ENCODE data around the gene HTATIP2. TPM values are rescaled to one million over a fixed set of nuclear protein-coding genes. Genes with fewer than 3 reads are reported as not detected.

Gene HTATIP2
- polyA plus RNA-seq, 1 donor (not counting 4 experiments of a cell fraction or from before 2014, with no cell fraction given), result 45.1 TPM

DNA sequence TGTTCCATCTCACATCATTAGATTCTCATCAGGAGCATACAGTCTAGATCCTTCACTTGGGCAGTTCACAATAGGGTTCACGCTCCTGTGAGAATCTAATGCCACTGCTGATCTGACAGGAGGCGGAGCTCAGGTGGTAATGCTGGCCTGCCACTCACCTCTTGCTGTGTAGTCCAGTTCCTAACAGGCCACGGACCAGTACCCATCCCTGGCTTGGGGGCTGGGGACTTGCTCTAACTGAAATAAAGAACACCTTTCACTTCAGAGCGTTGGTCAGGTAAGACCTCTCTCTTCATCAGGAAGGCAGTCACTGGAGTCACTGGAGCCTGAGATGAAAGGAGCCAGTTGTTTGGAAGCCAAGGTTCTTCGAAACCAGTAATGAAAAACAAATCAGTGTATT, 65.7 kb downstream of the HTATIP2 start:
- DNase-seq (ENCODE audit: low read depth, low spot score), result no peak
- dilution Hi-C loops (cut with MboI; ENCODE audit: extremely low pct_ligation_motif_present, low sequenced_read_pairs), result no loop called here
- Histone ChIP-seq H3K27me3 (ENCODE audit: control insufficient read depth, extremely low read depth, insufficient read depth, low read length) (no peaks in the 10 kb centered on the region), H3K9me3 (ENCODE audit: control insufficient read depth, low read depth, low read length) (no peaks in the 10 kb centered on the region), H3K9me1 (ENCODE audit: control insufficient read depth, extremely low read depth, insufficient read depth, low read length) (no peaks in the 10 kb centered on the region), H3K9ac (ENCODE audit: control insufficient read depth, extremely low read depth, insufficient read depth, low read length) (no peak overlapping the region), H3K27ac (ENCODE audit: control insufficient read depth, insufficient read depth, low read length) (no peak overlapping the region), H3K4me1 (ENCODE audit: control insufficient read depth, extremely low read depth, insufficient read depth, low read length) (no peaks in the 10 kb centered on the region), H4K20me1 (ENCODE audit: control insufficient read depth, extremely low read depth, insufficient read depth, low read length) (no peaks in the 10 kb centered on the region), H3K4me3 (ENCODE audit: control insufficient read depth in 2 of 3, extremely low read depth in 1 of 3, insufficient read depth in 2 of 3, low read depth in 1 of 3, low read length in 3 of 3) (no peak overlapping the region), H3K36me3 (ENCODE audit: control insufficient read depth in 2 of 2, extremely low read depth in 1 of 2, insufficient read depth in 2 of 2, low read length in 2 of 2) (no peaks in the 10 kb centered on the region), H3K79me2 (ENCODE audit: control insufficient read depth, insufficient read depth, low read length) (no peaks in the 10 kb centered on the region), H3K4me2 (ENCODE audit: control insufficient read depth, extremely low read depth, insufficient read depth, low read depth, low read length) (no peak overlapping the region), H2AFZ (ENCODE audit: control insufficient read depth, low read length) (no peak overlapping the region)
- no peak for FAIRE-seq
- TF ChIP-seq EZH2 (IDR thresholded peaks at IDR 0.05; ENCODE audit: low read length), result no peak
- TF ChIP-seq, protein P1, sequence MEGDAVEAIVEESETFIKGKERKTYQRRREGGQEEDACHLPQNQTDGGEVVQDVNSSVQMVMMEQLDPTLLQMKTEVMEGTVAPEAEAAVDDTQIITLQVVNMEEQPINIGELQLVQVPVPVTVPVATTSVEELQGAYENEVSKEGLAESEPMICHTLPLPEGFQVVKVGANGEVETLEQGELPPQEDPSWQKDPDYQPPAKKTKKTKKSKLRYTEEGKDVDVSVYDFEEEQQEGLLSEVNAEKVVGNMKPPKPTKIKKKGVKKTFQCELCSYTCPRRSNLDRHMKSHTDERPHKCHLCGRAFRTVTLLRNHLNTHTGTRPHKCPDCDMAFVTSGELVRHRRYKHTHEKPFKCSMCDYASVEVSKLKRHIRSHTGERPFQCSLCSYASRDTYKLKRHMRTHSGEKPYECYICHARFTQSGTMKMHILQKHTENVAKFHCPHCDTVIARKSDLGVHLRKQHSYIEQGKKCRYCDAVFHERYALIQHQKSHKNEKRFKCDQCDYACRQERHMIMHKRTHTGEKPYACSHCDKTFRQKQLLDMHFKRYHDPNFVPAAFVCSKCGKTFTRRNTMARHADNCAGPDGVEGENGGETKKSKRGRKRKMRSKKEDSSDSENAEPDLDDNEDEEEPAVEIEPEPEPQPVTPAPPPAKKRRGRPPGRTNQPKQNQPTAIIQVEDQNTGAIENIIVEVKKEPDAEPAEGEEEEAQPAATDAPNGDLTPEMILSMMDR (optimal IDR thresholded peaks at IDR 0.05 in 1 of 3, IDR thresholded peaks at IDR 0.05 in 1 of 3, conservative IDR thresholded peaks at IDR 0.05 in 1 of 3; ENCODE audit: extremely low read depth in 1 of 3, insufficient read depth in 2 of 3, low read length in 3 of 3), result no peak

Other genes starting within 250 kb of the HTATIP2 start
- not detected in 3 replicates for gene DBX1, start 203.2 kb upstream of the HTATIP2 start, polyA plus RNA-seq
- 17.2 to 29.4 TPM (median 18.0 TPM) in 3 replicates for gene PRMT3, start 24.0 kb downstream of the HTATIP2 start, polyA plus RNA-seq
- not detected in 3 replicates for gene SLC6A5, start 235.9 kb downstream of the HTATIP2 start, polyA plus RNA-seq